Hypothalamus (tissue), 51 donors: Measurements from ENCODE around the gene UBAP2L.
"Not testable (repeated sequence)": the region's sequence is repeated elsewhere in the genome, so short reads cannot be mapped to it uniquely, and the experiment has no call there.

ENCODE experiments used
- DNase-seq, 51 donors: peaks; one replicate each; lab custom pipeline; 2025; lab: John Stamatoyannopoulos, UW

Gene UBAP2L

DNA sequence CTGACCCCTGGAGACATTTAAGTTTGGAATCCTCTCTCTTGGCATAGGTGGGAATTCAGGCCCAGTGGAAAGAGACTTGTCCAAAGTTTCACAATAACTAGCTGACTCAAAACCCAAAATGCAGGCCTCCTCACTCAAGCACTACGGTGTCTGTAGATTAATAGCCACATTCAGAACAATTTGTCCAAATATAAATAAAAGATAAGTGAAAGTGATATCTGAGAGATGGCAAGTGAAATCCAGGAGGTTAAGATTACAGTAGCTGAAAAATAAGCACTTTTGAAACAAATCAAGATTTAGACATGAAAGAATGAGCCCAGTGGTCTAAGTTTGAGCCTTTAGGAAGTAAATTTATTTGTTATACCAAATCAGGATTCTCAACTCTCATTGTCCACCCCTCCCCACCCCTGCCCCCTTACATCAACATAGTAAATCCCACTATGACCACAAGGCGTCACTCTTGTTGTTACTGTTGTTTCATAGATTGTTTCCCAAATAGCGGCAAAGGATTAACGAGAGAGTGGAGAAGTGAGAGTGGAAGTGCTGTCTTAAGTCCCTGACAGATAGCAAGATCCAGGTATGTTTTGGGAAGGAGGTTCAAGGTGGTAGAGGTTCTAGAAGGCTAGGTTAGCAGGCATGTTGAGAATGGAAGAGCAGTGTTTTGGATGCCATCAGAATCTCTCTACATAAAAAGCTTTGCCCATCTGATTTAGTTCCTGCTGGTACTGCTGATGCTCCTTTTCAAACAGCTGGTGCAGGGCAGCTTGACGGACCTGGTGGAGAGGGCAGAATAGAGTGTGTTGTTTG, 21.8 kb upstream of the UBAP2L start:
- DNase-seq, result peak in 4 of 51 donors; percentile 12 to 30 (median 14)

DNA sequence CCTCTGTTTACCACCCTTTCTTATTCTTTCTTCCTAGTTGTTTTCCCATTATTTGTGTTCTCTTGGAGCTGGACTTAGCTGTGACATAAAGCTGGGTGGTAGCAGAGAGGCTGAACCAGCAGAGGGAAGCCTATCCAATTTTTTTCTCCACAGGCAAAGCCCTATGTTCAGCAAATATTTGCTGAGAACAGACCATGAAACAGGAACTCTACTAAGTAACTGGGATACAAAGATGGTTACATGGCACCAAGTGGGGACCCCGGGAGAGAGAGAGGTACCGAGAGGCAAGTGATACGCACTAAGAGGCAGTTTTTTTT, 21.2 kb upstream of the UBAP2L start:
- DNase-seq, result no peak

DNA sequence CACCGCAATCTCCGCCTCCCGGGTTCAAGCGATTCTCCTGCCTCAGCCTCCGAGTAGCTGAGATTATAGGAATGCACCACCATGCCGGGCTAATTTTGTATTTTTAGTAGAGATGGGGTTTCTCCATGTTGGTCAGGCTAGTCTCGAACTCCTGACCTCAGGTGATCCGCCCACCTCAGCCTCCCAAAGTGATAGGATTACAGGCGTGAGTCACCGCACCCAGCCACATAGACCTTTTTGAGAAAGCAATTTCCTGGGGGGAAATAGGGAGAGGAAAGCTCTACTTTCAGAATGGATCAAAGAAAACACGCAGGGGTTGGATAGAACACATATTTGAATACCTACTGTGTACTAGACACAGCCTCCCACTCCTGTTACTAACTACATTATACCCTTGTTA, 15.0 kb upstream of the UBAP2L start:
- not testable (repeated sequence) for DNase-seq

DNA sequence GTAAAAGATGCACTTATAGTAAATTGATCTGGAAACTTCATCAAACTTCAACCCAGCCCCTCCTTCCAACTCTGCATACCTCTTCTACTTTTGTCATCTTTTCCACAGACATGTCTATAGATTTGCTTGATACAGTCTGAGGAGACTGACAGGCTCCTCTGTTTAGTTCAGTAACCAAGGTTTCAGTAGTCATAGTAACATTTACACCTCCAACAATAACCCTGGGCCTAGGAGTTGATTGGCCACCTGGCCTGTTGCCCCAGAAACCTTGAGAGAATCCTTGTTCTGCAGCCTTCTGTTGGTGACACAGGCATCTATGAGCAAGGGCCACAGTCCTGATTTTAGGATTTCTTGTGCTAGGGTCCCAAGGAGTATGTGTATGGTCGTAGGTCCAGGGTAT, 14.6 kb upstream of the UBAP2L start, which contains the start of gene CFAP141:
TSS of gene CFAP141 (minus strand) at position 138 of the 400 bp plus-strand sequence. CDS start at position 112, 26 bp downstream.
- no peak for DNase-seq

DNA sequence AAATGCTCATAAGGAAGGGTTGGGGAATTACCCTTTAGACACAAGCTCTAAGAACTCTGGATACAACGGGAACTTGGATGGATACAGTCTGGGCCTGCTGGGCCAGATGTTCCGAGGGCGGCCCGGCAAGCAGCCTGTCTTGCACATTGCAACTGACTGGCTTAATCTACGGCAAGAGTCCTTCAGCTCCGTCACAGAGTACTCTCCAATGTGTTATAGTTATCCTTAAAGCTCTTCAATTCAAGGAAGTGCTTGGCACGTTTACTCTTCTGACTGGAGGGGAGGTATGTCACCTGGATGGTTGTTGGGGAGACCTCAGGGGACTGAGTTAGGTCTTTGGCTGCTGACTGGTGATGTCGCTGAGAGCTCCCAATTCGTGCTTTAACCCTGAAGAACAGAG, 13.5 kb upstream of the UBAP2L start:
- no peak for DNase-seq

DNA sequence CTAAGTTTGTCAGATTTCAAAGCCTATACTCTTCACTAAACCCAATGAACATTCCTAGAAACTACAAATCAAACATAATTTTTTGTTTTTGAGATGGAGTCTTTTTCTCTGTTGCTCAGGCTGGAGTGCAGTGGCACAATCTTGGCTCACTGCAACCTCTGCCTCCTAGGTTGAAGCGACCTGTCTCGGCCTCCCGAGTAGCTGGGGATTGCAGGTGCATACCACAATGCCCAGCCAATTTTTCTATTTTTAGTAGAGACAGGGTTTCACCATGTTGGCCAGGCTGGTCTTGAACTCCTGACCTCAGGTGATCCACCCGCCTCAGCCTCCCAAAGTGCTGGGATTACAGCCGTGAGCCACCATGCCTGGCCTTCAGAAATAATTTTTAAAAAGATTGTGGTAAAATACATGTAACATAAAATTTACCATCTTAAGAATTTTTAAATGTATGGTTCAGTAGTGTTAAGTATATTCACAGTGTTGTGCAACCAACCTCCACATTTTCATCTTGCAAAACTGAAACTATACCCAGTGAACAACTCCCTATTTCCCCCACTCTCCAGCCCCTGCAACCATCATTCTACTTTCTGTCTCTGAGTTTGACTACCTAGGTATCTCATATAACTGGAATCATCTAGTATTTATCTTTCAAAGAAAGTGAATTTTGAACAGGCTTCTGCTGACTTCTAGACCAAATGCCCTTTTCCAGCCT, 11.9 kb upstream of the UBAP2L start:
- no peak for DNase-seq

DNA sequence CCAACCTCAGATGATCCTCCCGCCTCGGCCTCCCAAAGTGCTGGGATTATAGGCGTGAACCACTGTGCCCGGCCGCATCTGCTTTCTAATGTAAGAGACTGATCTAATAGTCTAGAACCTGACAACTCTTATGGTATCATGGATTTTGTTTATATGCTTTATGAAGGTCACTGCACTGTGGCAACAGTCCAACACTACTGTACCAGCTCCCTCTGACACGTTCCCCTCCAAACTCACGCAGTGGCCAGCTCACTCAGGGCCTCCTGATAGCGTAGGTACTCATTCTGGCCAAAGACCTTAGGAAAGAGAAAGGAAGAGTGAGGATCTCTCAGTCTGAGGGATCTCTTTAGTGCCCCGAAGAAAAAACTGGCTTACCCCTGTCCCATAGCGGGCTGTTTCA, 8.7 kb upstream of the UBAP2L start:
- DNase-seq, result no peak

DNA sequence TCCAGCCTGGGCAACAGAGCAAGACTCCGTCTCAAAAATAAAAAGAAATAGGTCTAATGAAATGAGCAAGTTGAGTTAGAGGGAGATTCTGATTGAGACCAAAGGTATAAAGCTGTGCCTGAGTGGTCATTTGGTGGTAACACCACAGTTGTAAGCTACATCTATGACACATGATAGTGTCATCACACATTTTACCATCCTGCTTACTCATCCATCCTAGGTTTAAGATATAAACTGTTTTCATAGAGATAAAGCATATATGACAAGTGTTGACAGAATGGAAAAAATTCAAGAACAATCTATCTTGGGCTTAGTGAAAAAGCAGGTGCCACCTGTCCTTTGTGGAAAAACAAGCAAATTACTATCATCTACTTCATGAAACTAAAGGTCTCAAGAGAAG, 7.5 kb upstream of the UBAP2L start:
- DNase-seq, result no peak

DNA sequence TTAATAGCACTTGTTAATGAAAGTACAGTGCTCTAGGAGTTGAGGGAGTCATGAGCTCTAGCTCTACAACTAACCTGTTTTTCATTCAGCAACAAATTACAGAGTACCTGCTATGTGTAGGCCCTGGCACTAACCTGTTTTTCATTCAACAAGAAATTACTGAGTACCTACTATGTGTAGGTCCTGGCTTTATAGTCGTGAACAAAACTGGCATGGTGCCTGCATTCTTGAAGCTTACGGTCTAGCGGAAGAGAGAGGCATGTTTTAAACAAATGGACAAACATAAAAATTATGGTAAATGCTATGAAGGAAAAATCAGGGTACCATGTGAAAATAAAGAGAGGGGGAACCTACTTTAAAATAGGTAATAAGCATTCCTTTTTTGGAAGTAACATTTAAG, 2.2 kb upstream of the UBAP2L start:
- no peak for DNase-seq

DNA sequence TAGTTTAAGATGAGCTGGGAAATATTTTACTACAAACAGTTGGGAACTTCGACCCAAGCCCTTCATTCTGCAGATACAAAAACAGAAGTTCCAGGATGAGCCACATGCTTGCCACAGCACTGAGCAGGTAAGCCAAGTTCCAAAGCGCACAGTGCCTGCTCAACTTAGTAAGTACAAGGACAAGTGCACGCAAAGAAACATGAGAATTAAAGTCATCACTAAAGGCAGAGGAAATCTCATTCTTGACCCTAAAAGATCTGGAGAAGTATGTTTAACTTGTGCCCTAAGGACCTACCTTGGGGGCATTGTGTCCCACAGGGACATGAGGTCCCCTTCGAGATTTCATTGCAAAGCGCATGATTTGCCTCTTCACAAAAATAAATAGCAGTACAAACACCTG, 1.2 kb upstream of the UBAP2L start:
- no peak for DNase-seq

DNA sequence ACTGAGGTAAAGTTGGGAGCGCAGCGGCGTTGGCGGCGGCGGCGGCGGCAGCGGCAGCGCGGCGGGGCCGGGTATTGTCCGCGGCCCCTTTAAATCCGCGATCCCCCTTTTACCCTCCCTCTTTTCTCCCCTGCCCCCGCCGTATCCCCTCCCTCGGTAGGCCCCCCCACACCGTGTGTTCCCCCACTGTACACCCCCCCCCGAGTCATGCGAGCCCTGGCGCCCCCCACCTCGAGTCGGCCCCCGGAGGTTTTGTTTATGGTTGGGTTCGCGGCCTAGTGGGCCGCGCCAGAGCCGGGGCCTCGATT, 169 bp downstream of the UBAP2L start:
- peak in 5 of 51 donors; percentile 59 to 78 (median 63) for DNase-seq

DNA sequence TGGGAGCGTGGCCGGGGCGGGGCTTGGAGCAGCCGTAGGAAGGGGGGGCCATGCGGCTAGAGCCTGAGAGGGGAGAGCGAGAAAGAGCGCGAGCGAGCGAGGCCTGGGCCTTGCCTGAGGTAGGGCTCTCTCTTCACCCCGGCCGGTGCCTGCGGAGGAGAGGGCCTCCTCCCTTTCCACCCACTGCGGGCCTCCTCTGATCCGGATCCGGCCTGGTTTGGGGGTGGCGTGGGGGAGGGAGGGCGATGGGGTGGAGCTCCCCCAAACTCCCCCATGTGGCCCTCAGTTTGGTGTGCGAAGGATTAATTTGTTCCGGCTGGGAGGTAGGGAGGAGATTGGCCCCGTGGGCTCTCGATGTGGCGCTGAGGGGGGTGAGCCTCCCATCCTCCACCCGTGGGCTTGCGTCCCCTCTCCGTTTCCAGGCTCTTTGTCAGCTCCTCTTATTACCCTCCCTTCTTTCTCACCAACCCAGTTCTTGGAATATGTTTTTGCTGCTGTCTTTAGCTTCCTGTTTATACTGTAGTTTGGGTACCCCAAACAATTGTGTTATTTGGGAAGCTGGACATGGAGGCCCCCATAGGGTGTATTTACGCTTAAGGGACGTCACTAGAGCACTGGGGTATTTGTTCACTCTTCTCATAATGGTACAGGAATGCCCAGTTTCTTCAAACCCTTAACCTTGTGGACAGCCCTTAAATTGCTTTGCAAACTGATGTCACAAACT, 685 bp downstream of the UBAP2L start:
- DNase-seq, result peak in 42 of 51 donors; percentile 22 to 85 (median 54)

DNA sequence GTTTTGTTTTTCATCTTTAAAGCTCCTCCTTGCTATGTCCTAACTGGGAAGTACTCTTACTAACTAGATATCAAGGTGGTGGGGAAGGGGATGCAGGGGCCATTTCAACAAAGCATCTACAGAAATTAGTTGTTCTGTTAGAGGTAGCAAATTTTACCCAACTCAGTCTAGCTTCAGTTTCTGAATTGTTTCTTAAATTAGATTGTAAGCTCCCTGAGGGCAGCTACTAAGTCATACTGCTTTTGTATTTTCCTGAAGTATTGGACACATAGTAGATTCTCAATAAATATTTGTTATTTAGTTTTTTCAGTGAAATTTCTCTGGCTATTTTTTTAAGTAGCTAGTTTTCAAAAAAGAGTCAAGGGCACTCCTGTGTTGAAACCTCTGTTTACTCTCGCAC, 1.8 kb downstream of the UBAP2L start:
- DNase-seq, result no peak

DNA sequence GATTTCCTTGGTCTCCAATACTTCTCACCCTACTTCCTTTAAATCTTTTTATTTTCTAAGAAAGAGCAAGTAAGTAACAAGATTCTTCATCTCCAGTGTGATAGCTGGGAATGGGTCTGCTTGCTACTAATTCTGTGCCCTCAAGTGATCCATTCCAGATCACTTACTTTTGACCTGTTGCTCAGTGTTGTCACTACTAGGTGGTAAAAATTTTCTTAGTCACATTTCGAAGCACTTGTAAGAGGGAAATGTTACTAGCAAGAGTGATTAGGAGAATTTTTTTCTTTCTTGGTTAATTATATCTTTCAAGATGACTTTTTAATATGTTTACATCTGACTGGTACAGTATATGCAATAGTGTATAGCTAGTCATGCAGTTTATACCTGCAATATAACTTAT, 2.2 kb downstream of the UBAP2L start:
- no peak for DNase-seq

DNA sequence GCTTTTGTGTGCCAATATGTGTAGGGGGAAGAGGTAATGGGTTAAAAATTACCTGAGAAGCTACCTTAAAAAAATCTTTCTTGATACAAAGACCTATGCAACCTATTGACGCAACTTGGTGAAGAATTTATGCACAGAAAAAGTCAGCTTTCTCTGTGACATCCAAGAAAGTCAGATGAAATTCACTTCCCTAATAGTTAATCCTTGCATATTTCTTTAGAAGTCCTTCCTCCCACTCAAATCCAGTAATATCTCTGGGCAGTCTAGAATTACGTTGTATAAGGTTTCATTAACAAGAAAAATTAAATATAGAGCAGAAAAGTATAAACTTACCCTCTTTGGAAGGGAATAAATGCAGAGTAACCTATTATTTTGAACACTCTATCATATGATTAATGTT, 2.9 kb downstream of the UBAP2L start:
- DNase-seq, result no peak

DNA sequence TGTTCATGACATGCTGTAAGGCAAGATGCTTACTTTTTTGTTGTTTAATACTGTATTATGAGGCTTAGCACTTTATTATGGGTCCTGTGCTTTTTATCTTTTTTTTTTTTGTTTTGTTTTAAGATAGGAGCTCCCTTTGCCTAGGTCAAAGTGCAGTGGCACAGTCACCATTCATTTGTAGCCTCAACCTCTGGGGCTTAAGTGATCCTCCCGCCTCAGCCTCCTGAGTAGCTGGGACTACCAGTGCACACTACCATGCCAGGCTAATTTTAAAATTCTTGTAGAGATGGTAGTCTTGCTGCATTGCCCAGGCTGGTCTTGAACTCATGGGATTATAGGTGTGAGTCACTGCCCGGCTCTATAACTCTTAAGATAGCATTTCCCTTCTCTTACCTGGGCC, 4.6 kb downstream of the UBAP2L start:
- DNase-seq, result no peak

DNA sequence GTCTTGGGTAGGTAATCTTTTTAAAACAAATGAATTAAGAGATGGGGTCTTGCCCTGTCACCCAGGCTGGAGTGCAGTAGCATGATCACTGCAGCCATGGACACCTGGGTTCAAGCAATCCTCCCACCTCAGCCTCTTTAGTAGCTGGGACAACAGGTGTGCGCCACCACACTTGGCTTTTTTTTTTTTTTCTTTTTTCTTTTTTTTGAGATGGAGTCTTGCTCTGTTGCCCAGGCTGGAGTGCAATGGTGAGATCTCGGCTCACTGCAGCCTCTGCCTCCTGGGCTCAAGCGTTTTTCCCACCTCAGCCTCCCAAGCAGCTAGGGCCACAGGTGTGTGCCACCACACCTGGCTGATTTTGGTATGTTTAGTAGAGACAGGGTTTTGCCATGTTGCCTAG, 10.4 kb downstream of the UBAP2L start:
- DNase-seq, result not testable (repeated sequence)

DNA sequence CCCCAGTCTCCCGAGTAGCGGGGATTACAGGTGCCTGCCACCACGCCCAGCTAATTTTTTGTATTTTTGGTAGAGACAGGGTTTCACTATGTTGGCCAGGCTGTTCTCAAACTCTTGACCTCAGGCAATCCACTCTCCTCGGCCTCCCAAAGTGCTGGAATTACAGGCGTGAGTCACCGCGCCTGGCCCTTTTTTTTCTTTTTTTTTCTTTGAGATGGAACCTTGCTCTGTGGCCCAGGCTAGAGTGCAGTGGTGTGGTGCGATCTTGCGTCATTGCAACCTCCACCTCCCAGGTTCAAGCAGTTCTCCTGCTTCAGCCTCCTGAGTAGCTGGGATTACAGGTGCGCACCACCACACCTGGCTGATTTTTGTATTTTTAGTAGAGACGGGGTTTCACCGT, 12.4 kb downstream of the UBAP2L start:
- not testable (repeated sequence) for DNase-seq

DNA sequence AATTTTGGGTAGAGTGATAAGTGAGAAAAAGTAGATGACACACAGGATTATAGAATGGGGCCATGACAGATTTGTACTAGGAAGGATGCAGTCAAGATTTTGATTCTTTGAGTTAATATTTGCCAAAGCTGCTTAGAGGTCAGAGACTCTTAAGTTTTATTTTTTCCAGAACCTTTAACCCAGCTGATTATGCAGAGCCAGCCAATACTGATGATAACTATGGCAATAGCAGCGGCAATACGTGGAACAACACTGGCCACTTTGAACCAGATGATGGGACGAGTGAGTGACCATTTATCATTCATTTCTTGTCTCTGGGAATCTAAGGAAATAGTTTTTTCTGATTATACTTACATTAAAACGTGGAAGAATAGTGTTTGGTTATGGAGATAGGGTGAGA, 16.1 kb downstream of the UBAP2L start:
- DNase-seq, result no peak

DNA sequence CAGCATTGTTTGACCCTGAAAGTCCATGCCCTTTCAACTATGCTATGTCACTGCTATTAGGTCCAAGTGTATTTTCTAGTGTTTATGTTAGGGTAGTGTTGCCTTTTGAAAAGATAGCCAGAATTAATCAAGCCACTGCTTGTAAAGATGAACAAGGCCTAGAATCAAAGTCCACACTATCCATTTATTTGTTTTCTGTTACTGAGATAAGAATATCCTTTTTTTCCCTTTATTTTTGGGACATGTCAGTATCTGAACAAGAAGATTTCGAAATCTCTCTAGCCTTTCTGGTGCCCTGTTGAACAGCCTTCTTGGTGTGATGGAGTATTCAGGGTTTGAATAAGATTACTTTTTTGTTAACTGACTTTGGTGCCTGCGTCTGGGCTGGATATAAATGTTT, 16.7 kb downstream of the UBAP2L start:
- no peak for DNase-seq

DNA sequence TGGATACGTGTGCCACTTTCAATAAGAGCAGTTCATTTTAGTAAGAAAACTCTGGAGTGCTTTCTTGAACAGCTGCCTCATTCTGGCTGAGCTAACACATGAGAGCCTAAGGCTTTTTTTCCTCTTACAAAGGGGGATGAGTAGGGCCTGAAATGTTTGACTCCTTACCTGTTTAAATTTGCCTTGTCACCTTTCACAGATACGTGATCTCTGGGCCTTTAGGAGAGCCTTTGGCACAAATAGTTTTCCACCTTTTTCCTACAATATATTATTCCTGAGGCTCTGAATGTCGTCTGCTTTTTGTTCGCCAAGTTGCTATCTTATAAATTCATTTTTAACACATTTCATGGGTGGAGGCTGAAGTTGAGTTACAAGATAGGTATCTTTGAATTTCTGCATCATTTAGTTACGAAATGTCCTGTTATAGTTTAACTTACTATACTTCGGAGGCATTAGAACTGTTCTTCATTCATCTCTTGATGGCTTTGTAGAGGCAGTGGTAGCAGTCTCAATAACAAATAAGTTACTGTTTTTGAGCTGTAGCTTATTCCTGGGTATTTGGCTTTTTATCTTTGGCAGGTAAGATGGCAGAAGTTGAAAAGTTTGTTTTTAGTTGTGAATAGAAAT, 17.2 kb downstream of the UBAP2L start:
- DNase-seq, result no peak
